H1 (cell line): Measurements from ENCODE around the gene HNRNPCL4. TPM values are rescaled to one million over a fixed set of nuclear protein-coding genes. Genes with fewer than 3 reads are reported as not detected.
"Not testable (repeated sequence)": the region's sequence is repeated elsewhere in the genome, so short reads cannot be mapped to it uniquely, and the experiment has no call there.

Source experiments
- CTCF ChIA-PET: fragments of 300-600 bp; sonication (Branson Sonifier 250); formaldehyde crosslinking; loops from one replicate; lab custom pipeline; 2021; ENCODE audit not compliant: partially characterized antibody; lab: Charles Lee
- POLR2A ChIA-PET: fragments of 300-600 bp; sonication (Branson Sonifier 250); formaldehyde crosslinking; loops from one replicate; lab custom pipeline; 2021; ENCODE audit warnings: inconsistent platforms; ENCODE audit not compliant: partially characterized antibody; lab: Charles Lee
- DNase-seq, 2 experiments: peaks; one replicate each; pipeline versions ENCODE4 v3.0.0 to v3.0.0-alpha.2; 2010 to 2022; ENCODE audit warnings: low spot score in 2 of 2, low read depth in 1 of 2, mixed read lengths in 1 of 2
- FAIRE-seq: peaks from 2 replicates; lab custom pipeline; 2011; peaks lifted over from hg19 to GRCh38; lab: Jason Lieb, UNC
- H2AFZ ChIP-seq: 2 replicates; pipeline ENCODE4 v1.8.1; 2012; ENCODE audit warnings: low read length, inconsistent platforms
- H2AK5ac ChIP-seq: 2 replicates; pipeline ENCODE4 v1.6.1; 2013; ENCODE audit warnings: low read depth, low read length
- H2BK120ac ChIP-seq: replicated peaks from 2 replicates; pipeline ENCODE3; 2013; ENCODE audit warnings: low read depth, low read length, inconsistent platforms
- H2BK12ac ChIP-seq: 2 replicates; pipeline ENCODE4 v1.6.1; 2013; ENCODE audit warnings: low read depth, low read length
- H2BK15ac ChIP-seq: 2 replicates; pipeline ENCODE4 v1.6.1; 2013; ENCODE audit warnings: low read length
- H2BK20ac ChIP-seq: 2 replicates; pipeline ENCODE4 v1.6.1; 2013; ENCODE audit warnings: low read length
- H2BK5ac ChIP-seq: 2 replicates; pipeline ENCODE4 v1.6.1; 2013; ENCODE audit warnings: low read depth, low read length
- H3K14ac ChIP-seq: 2 replicates; pipeline ENCODE4 v1.6.1; 2013; ENCODE audit warnings: inconsistent platforms; ENCODE audit not compliant: insufficient read length
- H3K18ac ChIP-seq: 2 replicates; pipeline ENCODE4 v1.6.1; 2013; ENCODE audit warnings: low read length; ENCODE audit errors: extremely low read depth
- H3K23ac ChIP-seq: 2 replicates; pipeline ENCODE4 v1.6.1; 2013; ENCODE audit warnings: inconsistent platforms; ENCODE audit not compliant: insufficient read length
- H3K23me2 ChIP-seq: 2 replicates; pipeline ENCODE4 v1.6.1; 2013; ENCODE audit warnings: low read depth, low read length
- H3K27ac ChIP-seq: 2 replicates; pipeline ENCODE4 v1.6.1; 2011; ENCODE audit warnings: low read depth, low read length, inconsistent platforms
- H3K27me3 ChIP-seq, 4 experiments: replicated peaks in 1 of 4; 1 replicate in 1 of 4; 2 replicates in 3 of 4; pipeline versions ENCODE4 v1.6.1 to v1.8.1; 2011 to 2013; ENCODE audit warnings: low read length in 3 of 4, mild to moderate bottlenecking in 3 of 4, inconsistent platforms in 2 of 4, mixed read lengths in 2 of 4, moderate library complexity in 1 of 4; ENCODE audit not compliant: control insufficient read depth in 3 of 4, insufficient read depth in 3 of 4; ENCODE audit errors: extremely low read depth in 1 of 4
- H3K36me3 ChIP-seq, 4 experiments: 2 replicates each; pipeline versions ENCODE4 v1.6.1 to v1.8.1; 2011 to 2013; ENCODE audit warnings: mild to moderate bottlenecking in 4 of 4, low read length in 3 of 4, moderate library complexity in 2 of 4, control low read depth in 1 of 4, inconsistent platforms in 1 of 4; ENCODE audit not compliant: insufficient read depth in 4 of 4, control insufficient read depth in 2 of 4
- H3K4ac ChIP-seq: replicated peaks from 2 replicates; pipeline ENCODE3; 2013; ENCODE audit warnings: low read length, low read depth, mixed read lengths, inconsistent platforms; ENCODE audit not compliant: insufficient read length
- H3K4me1 ChIP-seq, 4 experiments: replicated peaks in 1 of 4; 1 replicate in 1 of 4; 2 replicates in 3 of 4; pipeline versions ENCODE4 v1.6.1 to v1.8.1; 2011 to 2013; ENCODE audit warnings: low read length in 3 of 4, inconsistent platforms in 2 of 4, mixed read lengths in 1 of 4; ENCODE audit not compliant: insufficient read depth in 4 of 4, control insufficient read depth in 3 of 4
- H3K4me2 ChIP-seq, 2 experiments: 2 replicates each; pipeline versions ENCODE4 v1.6.1 to v1.8.1; 2011 to 2013; ENCODE audit warnings: low read depth in 2 of 2, low read length in 2 of 2, control low read depth in 1 of 2, inconsistent platforms in 1 of 2, mild to moderate bottlenecking in 1 of 2; ENCODE audit not compliant: insufficient read depth in 1 of 2
- H3K4me3 ChIP-seq, 4 experiments: fragments of 200-600, 300-600 bp in 1 of 4; sonication (generic), shearing (Covaris generic), sonication (Bioruptor Twin) in 1 of 4; 2 replicates each; pipeline versions ENCODE4 v1.5.1 to v1.8.1; 2011 to 2016; ENCODE audit warnings: low read length in 4 of 4, low read depth in 3 of 4, control low read depth in 2 of 4, inconsistent platforms in 2 of 4, mild to moderate bottlenecking in 2 of 4, mixed read lengths in 1 of 4, moderate library complexity in 1 of 4; ENCODE audit not compliant: insufficient read depth in 2 of 4; ENCODE audit errors: extremely low read depth in 1 of 4
- H3K56ac ChIP-seq: replicated peaks from 2 replicates; pipeline ENCODE3; 2013; ENCODE audit warnings: low read depth, mild to moderate bottlenecking, mixed read lengths, low read length, inconsistent platforms; ENCODE audit not compliant: insufficient read length
- H3K79me1 ChIP-seq: 2 replicates; pipeline ENCODE4 v1.6.1; 2013; ENCODE audit warnings: low read depth, low read length, control low read depth
- H3K79me2 ChIP-seq, 2 experiments: 2 replicates each; pipeline versions ENCODE4 v1.6.1 to v1.8.1; 2012 to 2013; ENCODE audit warnings: low read length in 2 of 2, mild to moderate bottlenecking in 2 of 2, inconsistent platforms in 1 of 2; ENCODE audit not compliant: insufficient read depth in 2 of 2, control insufficient read depth in 1 of 2
- H3K9ac ChIP-seq, 4 experiments: replicated peaks in 1 of 4; 1 replicate in 1 of 4; 2 replicates in 3 of 4; pipeline versions ENCODE4 v1.6.1 to v1.8.1; 2011 to 2013; ENCODE audit warnings: low read depth in 3 of 4, low read length in 3 of 4, control low read depth in 2 of 4, mild to moderate bottlenecking in 2 of 4, moderate library complexity in 2 of 4, inconsistent platforms in 1 of 4; ENCODE audit errors: extremely low read depth in 1 of 4
- H3K9me3 ChIP-seq, 2 experiments: 2 replicates each; pipeline versions ENCODE4 v1.6.1 to v1.8.1; 2012 to 2013; ENCODE audit warnings: mild to moderate bottlenecking in 2 of 2, moderate library complexity in 2 of 2, control low read depth in 1 of 2, inconsistent platforms in 1 of 2, low read depth in 1 of 2, low read length in 1 of 2, mixed read lengths in 1 of 2; ENCODE audit not compliant: insufficient read depth in 2 of 2
- H4K20me1 ChIP-seq, 2 experiments: replicated peaks in 1 of 2; 2 replicates each; pipeline versions ENCODE3 to v1.8.1; 2011 to 2013; ENCODE audit warnings: inconsistent platforms in 2 of 2, low read length in 2 of 2, mild to moderate bottlenecking in 1 of 2; ENCODE audit not compliant: insufficient read depth in 2 of 2, control insufficient read depth in 1 of 2
- H4K5ac ChIP-seq: 2 replicates; pipeline ENCODE4 v1.6.1; 2013; ENCODE audit warnings: low read length, low read depth, mixed read lengths, inconsistent platforms; ENCODE audit not compliant: insufficient read length
- H4K8ac ChIP-seq: 2 replicates; pipeline ENCODE4 v1.8.0; 2013; ENCODE audit warnings: mild to moderate bottlenecking, moderate library complexity, low read length, inconsistent platforms; ENCODE audit not compliant: insufficient read depth; ENCODE audit errors: extremely low read depth
- H4K91ac ChIP-seq: replicated peaks from 2 replicates; pipeline ENCODE3; 2013; ENCODE audit warnings: low read length, mixed read lengths, inconsistent platforms; ENCODE audit not compliant: insufficient read length
- WGBS, 2 experiments: shearing (Covaris generic) in 1 of 2; methylation state at CpG; one replicate each; pipeline versions ENCODE4 v1.1.6 to v1.1.7; 2013 to 2015; ENCODE audit warnings: low lambda C conversion rate in 2 of 2, mixed read lengths in 2 of 2, inconsistent platforms in 1 of 2, low coverage in 1 of 2, missing lambda C conversion rate in 1 of 2; ENCODE audit not compliant: insufficient replicate concordance in 2 of 2, insufficient coverage in 1 of 2, insufficient read length in 1 of 2; ENCODE audit errors: extremely low coverage in 1 of 2, missing lambda C conversion rate in 1 of 2; 5-methylcytosine and 5-hydroxymethylcytosine counted together
- polyA plus RNA-seq, 7 experiments: library from polyadenylated mRNA; depleted of rRNA in 3 of 7; stranded (reverse) in 5 of 7; unstranded in 2 of 7; fragments of >200 nt in 5 of 7; fragments of 200-250 nt in 2 of 7; gene quantifications; 1 replicate in 5 of 7; 2 replicates in 1 of 7; 4 replicates in 1 of 7; pipeline versions ENCODE4 v1.2.1 to v1.2.3, GENCODE V29; 2011 to 2013; ENCODE audit warnings: missing spikeins in 2 of 7, mixed read lengths in 2 of 7
- total RNA-seq: library from RNA; stranded (reverse); fragmentation: NEBNext Ultra II Directional; extraction: Animal tissue kit (Norgen Biotek cat#: 25700); gene quantifications from 2 replicates; pipeline ENCODE4 v1.2.1, GENCODE V29; 2021

The HNRNPCL4 gene
- total and polyA plus RNA-seq, 2 of the 8 experiments (the other 6 are each of a cell fraction or from before 2014, with no cell fraction given), result not detected

GRCh38 chr1:13155909-13156308 lies 9.5 kb downstream of the HNRNPCL4 start, which contains the start of gene PRAMEF26:
Gene PRAMEF26, minus strand, starts transcription at chr1:13156009. Its CDS starts 2,914 bp downstream, at chr1:13153095.
- POLR2A ChIA-PET, H3K9me3 ChIP-seq, FAIRE-seq: not testable (repeated sequence)

GRCh38 chr1:13116754-13117153 lies 48.7 kb downstream of the HNRNPCL4 start, which contains the start of gene HNRNPCL2:
Gene HNRNPCL2, minus strand, starts transcription at chr1:13116854. Its CDS starts 454 bp downstream, at chr1:13116400.
- H2BK20ac ChIP-seq, H3K14ac ChIP-seq, H2BK5ac ChIP-seq, FAIRE-seq, H3K9ac ChIP-seq, H3K4me1 ChIP-seq, H3K27ac ChIP-seq, H2AFZ ChIP-seq, H3K4ac ChIP-seq, H3K23ac ChIP-seq, H4K5ac ChIP-seq, H3K79me2 ChIP-seq, H3K4me3 ChIP-seq, CTCF ChIA-PET, H3K23me2 ChIP-seq, H3K27me3 ChIP-seq, H2BK120ac ChIP-seq, H2BK12ac ChIP-seq, H4K8ac ChIP-seq, POLR2A ChIA-PET, H4K20me1 ChIP-seq, H3K79me1 ChIP-seq, H3K4me2 ChIP-seq, H3K36me3 ChIP-seq, H4K91ac ChIP-seq, H3K18ac ChIP-seq, H2AK5ac ChIP-seq, DNase-seq, H2BK15ac ChIP-seq, H3K56ac ChIP-seq: not testable (repeated sequence)
- peaks cover 59 to 61% of the 10 kb centered on the region in 2 experiments for H3K9me3 ChIP-seq
- 85% methylated on average over 6 of the region's 6 CpGs; no CpG with 5 or more reads in 1 of the 2 experiments for WGBS, 2 experiments

More at GRCh38 chr1:13155909-13156308, 9.5 kb downstream of the HNRNPCL4 start, which contains the start of gene PRAMEF26:
- H4K8ac ChIP-seq, H3K23me2 ChIP-seq, H2AK5ac ChIP-seq, H3K14ac ChIP-seq, H3K4me2 ChIP-seq, H3K56ac ChIP-seq, H4K5ac ChIP-seq, H3K27ac ChIP-seq, H3K79me1 ChIP-seq, H3K18ac ChIP-seq, H3K23ac ChIP-seq, CTCF ChIA-PET, H4K91ac ChIP-seq, H3K36me3 ChIP-seq, DNase-seq, H3K4me3 ChIP-seq, H2BK120ac ChIP-seq, H3K79me2 ChIP-seq, H3K9ac ChIP-seq, H3K27me3 ChIP-seq, H3K4me1 ChIP-seq, H2BK12ac ChIP-seq, H3K4ac ChIP-seq, H2AFZ ChIP-seq, H2BK5ac ChIP-seq, H2BK20ac ChIP-seq, H4K20me1 ChIP-seq, H2BK15ac ChIP-seq: not testable (repeated sequence)
- whole genome bisulfite sequencing, 2 experiments, result no CpG with 5 or more reads among the region's 5 CpGs
